Cerebellar cortex (tissue), 1 donor: ENCODE results near the gene CFLAR.

Experiments
- DNase-seq: peaks from one replicate; pipeline ENCODE4 v3.0.0-alpha.2; 2015; ENCODE audit warnings: low spot score

Gene CFLAR

GRCh38 chr2:201219328-201220096, 103.5 kb downstream of the CFLAR start:
- no peak for DNase-seq

GRCh38 chr2:201220102-201220570, 104.2 kb downstream of the CFLAR start:
- DNase-seq: no peak

DNA sequence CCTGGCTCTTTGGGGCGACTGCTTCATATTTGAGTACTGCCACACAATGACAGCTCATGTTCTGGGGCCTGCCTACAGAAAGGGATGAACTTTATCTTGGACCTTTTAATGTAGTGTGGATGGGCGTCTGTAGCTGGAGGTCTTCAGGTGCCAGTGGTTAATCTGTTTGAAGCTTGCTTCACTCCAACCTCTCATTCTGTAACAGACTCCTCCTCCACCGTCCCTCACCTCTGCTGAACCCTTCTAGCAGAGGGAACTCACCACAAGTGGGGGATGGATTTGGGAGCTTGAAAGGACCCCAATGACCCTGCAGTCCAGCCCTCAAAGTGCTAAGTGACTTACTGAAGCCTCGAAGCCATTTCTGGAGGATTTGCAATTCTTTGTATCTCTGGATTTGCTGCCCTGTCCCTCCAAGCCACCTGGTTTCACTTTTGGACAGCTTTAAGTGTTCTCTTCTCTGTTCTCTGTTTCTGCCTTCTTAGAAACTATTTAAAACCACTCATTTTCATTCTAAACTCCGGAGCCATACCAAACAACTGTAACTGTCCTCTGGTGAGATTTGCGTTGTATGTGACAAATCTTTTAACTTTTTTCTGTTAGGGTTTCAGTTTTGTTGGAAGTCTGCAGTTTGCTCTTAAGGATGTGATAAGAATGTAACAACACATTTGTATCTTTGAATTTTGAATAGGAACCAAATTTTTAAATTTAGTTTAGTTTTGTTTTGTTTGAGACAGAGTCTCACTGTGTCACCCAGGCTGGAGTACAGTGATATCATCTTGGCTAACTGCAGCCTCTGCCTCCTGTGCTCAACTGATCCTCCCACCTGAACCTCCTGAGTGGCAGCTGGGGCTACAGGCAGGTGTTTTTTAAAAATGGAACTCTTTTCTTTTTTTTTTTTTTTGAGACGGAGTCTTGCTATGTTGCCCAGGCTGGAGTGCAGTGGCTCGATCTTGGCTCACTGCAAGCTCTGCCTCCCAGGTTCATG, 107.4 kb downstream of the CFLAR start:
- no peak for DNase-seq
